ENCODE measurements around the gene NOX5. TPM values are rescaled to one million over a fixed set of nuclear protein-coding genes. Genes with fewer than 3 reads are reported as not detected.

Gene NOX5
- polyA plus RNA-seq, 3 donors, result 0.61 to 0.78 (median 0.73) TPM

- DNase-seq, result no peak
Observed at GRCh38 chr15:68990231-68990991, 24.1 kb upstream of the NOX5 start.

- no peak for DNase-seq
Observed at GRCh38 chr15:68990992-68991500, 23.4 kb upstream of the NOX5 start.

DNA sequence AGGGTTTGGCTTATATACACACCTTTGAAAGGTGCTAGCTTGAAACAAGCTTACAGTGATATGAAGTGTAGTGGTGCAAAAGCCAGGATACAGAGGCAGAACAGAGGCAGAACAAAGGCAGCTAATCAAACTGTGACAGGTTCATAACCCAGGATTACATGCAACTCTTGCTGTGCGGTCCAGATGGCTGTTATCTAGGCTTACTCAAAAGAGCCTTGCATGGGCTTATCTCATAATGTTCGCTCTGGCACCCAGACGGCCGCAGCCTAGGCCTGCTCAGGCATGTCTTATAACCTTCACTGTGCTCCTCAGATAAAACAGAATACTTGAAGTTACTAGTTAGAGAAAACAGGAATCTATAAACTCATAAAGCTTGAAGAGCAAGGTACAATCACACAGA is 22.8 kb upstream of the NOX5 start:
- peak; percentile 46 for DNase-seq

- no peak for DNase-seq
Observed at GRCh38 chr15:68992696-68993095, 21.8 kb upstream of the NOX5 start.

DNA sequence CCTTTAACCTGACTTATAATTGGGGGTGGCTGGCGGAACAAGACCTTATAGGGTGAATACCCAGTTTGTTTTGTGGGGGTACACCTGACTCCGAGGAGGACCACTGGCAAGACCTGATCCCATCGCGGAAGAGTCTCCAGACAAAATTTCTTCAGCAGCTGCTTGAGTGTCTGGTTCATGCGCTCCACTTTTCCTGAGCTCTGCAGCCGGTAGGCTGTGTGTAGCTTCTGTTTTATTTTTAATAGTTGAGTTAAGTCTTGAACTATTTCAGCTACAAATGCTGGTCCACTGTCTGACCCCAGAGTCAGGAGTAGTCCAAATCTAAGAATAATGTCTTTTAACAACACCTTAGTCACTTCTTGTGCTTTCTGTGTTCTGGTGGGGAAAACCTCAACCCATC is 21.2 kb upstream of the NOX5 start:
- DNase-seq, result no peak

DNA sequence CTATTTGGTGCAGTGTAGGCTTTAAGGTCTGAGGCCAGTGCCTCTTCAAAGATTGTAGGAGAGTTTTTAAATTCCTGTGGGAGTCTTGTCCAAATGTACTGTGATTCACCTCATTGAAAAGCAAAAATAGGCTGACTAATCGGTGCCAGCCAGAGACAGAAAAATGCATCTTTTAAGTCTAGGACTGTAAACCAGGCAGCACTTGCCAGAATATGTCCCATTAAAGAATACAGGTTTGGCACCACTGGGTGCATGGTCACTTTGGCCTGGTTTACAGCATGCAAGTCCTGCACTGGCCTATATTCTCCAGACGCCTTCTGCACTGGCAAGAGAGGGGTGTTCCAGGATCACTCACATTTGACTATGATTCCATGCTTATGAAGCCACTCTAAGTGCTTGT is 20.3 kb upstream of the NOX5 start:
- no peak for DNase-seq

DNA sequence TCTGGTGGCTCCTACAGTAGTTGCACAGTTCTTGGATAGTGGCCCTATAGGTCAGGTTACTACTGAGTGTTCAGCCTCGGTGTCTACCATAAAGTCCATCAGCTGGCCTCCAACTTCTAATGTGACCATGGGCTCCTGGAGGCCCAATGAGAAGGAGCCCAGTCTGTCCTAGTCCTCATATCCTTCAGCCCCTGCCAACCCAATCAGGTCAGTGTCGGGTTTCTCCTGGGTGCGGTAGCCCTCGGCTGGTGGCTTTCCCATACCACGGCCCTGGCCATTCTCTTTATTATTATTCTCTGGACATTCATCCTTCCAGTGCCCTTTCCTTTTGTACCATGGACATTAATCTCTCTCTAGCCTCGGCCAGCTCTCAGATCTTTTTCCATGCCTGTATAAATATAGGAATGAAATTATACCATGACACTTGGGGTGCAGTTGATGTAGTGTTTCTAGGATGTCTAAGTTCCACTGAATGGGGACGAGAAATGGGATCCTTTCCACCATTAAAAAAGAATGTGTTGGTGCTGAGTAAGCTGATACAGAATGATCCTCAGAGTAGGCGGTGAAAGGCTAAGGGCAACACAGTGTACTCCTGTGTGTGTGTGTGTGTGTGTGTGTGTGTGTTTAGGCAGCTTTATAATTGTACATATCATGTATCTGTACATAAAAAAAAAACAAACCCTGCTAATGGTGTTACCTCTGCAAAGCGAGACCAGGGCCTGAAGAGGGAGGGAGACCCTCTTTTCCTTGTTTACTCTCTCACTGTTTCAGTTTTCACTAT is 19.3 kb upstream of the NOX5 start:
- DNase-seq, result no peak

GRCh38 chr15:68997050-68997449 is 17.4 kb upstream of the NOX5 start:
- no peak for DNase-seq

DNA sequence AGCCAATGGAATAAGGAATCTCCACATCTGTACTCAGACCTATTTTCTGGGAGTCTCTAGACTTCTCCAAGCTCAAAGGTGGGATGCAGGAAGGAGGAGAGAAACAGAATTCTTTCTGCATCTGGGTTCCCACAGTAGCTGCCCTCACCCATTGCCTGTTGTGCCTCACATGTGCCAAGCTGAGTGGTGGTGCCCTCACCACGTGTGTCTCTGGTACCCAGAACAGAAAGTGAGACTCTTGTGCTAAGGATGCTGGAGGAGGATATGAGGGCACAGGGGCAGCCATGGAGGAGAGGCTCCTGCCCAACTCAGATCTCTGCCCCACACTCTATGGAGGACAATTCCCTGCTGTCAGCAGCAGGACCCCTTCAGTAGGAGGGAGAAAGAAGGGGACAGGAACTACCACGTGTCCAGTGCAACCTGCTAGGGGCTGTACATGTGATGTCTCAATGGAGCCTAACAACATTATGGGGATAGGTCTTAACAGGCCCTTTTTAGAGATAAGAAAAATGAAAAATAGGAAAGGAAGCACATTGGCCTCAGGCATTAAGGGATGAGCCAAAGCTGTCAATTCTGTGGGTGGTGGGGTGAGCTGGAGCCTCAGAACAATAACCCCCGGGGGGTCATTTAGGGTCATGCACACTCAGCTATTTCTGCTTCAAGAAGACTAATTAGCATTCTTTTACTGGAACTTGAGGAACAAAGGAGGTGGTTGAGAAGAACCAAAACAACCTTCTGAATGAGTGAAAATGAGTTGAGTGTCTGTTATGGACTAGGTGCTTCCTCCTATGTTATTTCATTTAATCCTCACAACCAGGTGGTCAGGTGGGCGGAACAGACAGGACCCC is 16.3 kb upstream of the NOX5 start:
- no peak for DNase-seq

GRCh38 chr15:68999091-68999490 is 15.4 kb upstream of the NOX5 start:
- DNase-seq, result no peak

GRCh38 chr15:69000091-69000490 is 14.4 kb upstream of the NOX5 start:
- DNase-seq, result no peak

DNA sequence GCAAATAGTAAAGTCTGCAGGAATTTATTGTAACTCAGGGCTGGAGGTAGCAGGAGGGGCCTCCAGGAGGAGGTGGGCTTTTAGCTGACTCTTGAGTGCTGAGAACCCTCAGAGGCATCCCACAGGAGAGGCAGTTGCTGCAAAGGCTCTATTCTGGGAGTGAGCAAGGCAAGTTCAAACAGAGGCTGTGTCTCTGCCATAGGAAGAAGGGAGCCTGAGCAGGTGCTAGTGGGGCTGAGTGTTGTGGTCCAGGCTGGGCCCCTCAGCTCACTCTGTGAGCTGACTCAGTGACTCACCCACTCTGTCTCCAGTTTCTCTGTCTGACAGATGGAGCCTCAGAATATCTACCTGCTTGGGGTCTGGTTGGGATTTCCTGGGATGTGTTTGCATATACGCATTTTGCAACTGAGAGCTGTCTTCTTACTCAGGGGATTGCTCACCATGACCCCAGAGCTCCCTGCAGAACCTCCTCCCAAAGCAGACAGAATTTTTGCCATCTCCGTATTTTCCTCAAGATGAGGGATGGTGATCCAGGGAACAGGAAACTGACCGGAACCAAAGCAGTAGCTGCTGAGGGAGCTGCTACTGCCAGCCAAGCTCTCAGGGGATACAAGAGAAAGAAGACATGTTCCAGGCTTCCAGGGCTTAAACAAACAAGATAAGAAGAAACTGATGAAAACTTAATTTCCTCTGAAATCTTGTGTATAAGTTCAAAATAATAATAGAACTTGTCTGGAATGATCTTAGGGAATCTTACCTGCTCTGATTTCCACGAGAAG is 13.6 kb upstream of the NOX5 start:
- no peak for DNase-seq

GRCh38 chr15:69002783-69003182 is 11.7 kb upstream of the NOX5 start:
- no peak for DNase-seq

DNA sequence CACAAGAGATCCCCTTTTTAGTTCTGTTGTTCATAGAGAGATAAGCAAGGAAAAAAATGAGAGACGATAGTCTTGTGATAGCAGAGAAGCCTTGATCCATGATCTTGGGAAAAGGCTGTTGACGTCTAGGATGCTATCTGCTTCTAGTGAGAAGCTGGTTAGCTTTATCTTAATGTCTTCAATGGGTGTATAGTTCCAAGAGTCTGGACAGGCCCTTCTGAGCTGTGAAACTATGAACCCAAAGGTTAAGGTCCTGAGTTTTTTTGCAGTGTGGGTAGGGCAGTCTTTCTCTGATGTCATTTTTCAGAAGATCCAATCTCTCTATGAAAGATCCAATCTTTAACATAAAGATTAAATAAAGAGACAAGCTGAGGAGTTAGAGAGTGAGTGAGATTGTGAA is 10.5 kb upstream of the NOX5 start:
- no peak for DNase-seq

GRCh38 chr15:69008056-69008455 is 6.4 kb upstream of the NOX5 start:
- no peak for DNase-seq

DNA sequence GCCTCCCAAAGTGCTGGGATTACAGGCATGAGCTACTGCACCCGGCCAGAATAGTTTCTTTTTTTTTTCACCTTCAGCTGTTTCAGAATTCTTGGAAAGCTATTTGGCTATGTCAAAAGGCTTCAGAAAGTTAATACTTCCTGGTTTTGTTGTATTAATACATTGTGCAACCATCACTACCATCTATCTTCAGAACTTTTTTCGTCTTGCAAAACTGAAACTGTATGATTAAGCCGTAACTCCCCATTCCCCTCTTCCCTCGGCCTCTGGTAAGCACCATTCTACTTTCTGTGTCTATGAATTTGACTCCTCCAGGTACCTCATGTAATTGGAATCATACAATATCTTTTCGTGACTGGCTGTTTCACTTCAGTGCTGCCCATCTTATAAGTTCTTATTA is 5.2 kb upstream of the NOX5 start:
- no peak for DNase-seq

DNA sequence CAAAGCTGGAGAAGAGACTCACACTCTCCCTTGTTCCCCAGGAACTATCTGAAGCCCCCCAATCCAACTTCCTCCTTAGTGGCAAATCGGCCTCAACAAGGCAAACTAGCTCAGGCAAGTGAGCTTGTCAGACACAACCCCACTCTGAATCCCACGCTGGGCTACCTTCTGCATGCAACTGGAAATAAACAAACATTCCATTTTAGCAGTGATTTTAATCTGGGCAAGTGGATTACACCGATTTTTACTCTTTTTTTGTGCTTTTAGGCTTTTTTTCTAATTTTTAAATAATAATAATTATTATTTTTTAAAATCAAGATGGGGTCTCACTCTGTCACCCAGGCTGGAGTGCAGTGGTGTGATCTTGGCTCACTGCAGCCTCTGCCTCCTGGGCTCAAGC is 2.9 kb upstream of the NOX5 start:
- no peak for DNase-seq

GRCh38 chr15:69012761-69013364 is 1.6 kb upstream of the NOX5 start:
- no peak for DNase-seq

- no peak for DNase-seq
Observed at GRCh38 chr15:69013726-69014406, 629 bp upstream of the NOX5 start.

GRCh38 chr15:69015591-69015990 is 1.1 kb downstream of the NOX5 start:
- DNase-seq, result no peak

Data from renal pelvis (tissue), 4 donors.